ENCODE data around the gene NENF.

Gene NENF

GRCh38 chr1:212432272-212432660 lies 454 bp upstream of the NENF start:
- no peak for TF ChIP-seq CTCF (conservative IDR thresholded peaks at IDR 0.05; ENCODE audit: low read length)
- peak overlapping the region; percentile 63 for H3K4me3 ChIP-seq (ENCODE audit: low read length)
- no peak for DNase-seq (ENCODE audit: low read depth)

GRCh38 chr1:212433577-212434462 lies 1.1 kb downstream of the NENF start:
- no peak for TF ChIP-seq CTCF (conservative IDR thresholded peaks at IDR 0.05; ENCODE audit: low read length)
- H3K4me3 ChIP-seq (ENCODE audit: low read length) = peak overlapping the region; percentile 78
- no peak for DNase-seq (ENCODE audit: low read depth)

- DNase-seq (ENCODE audit: low read depth) = no peak
- no peak for TF ChIP-seq CTCF (conservative IDR thresholded peaks at IDR 0.05; ENCODE audit: low read length)
- no peak overlapping the region for H3K4me3 ChIP-seq (ENCODE audit: low read length)
These were observed 2.3 kb downstream of the NENF start for GRCh38 chr1:212434992-212435391.

GRCh38 chr1:212437179-212437798 lies 4.6 kb downstream of the NENF start:
- DNase-seq (ENCODE audit: low read depth) = no peak
- TF ChIP-seq CTCF (conservative IDR thresholded peaks at IDR 0.05; ENCODE audit: low read length) = no peak
- no peak overlapping the region for H3K4me3 ChIP-seq (ENCODE audit: low read length)

GRCh38 chr1:212438831-212439237 lies 6.1 kb downstream of the NENF start:
- TF ChIP-seq CTCF (conservative IDR thresholded peaks at IDR 0.05; ENCODE audit: low read length) = no peak
- H3K4me3 ChIP-seq (ENCODE audit: low read length) = no peak overlapping the region
- DNase-seq (ENCODE audit: low read depth) = no peak

GRCh38 chr1:212440419-212440818 lies 7.7 kb downstream of the NENF start:
- no peak for TF ChIP-seq CTCF (conservative IDR thresholded peaks at IDR 0.05; ENCODE audit: low read length)
- DNase-seq (ENCODE audit: low read depth) = no peak
- H3K4me3 ChIP-seq (ENCODE audit: low read length) = no peak overlapping the region

GRCh38 chr1:212442408-212442807 lies 9.7 kb downstream of the NENF start:
- H3K4me3 ChIP-seq (ENCODE audit: low read length) = no peak overlapping the region
- DNase-seq (ENCODE audit: low read depth) = no peak
- no peak for TF ChIP-seq CTCF (conservative IDR thresholded peaks at IDR 0.05; ENCODE audit: low read length)
